ENCODE measurements around the gene GNGT1.

- TF ChIP-seq CTCF (IDR thresholded peaks at IDR 0.05 in 8 of 11, conservative IDR thresholded peaks at IDR 0.05 in 3 of 11) = no peak
- TF ChIP-seq POLR2A (IDR thresholded peaks at IDR 0.05) = no peak
- TF ChIP-seq POLR2AphosphoS5 (IDR thresholded peaks at IDR 0.05) = no peak
Measured at GRCh38 chr7:93882468-93882867, 23.9 kb upstream of the GNGT1 start.

Measured in spleen (tissue), 7 donors.